AG08396 (cell line): ENCODE results near the gene IDE.
"Not testable (repeated sequence)": the region's sequence is repeated elsewhere in the genome, so short reads cannot be mapped to it uniquely, and the experiment has no call there.

Experiments used
- DNase-seq: peaks from one replicate; pipeline ENCODE4 v3.0.0; 2012; ENCODE audit warnings: low spot score, mixed read lengths

The IDE gene

DNA sequence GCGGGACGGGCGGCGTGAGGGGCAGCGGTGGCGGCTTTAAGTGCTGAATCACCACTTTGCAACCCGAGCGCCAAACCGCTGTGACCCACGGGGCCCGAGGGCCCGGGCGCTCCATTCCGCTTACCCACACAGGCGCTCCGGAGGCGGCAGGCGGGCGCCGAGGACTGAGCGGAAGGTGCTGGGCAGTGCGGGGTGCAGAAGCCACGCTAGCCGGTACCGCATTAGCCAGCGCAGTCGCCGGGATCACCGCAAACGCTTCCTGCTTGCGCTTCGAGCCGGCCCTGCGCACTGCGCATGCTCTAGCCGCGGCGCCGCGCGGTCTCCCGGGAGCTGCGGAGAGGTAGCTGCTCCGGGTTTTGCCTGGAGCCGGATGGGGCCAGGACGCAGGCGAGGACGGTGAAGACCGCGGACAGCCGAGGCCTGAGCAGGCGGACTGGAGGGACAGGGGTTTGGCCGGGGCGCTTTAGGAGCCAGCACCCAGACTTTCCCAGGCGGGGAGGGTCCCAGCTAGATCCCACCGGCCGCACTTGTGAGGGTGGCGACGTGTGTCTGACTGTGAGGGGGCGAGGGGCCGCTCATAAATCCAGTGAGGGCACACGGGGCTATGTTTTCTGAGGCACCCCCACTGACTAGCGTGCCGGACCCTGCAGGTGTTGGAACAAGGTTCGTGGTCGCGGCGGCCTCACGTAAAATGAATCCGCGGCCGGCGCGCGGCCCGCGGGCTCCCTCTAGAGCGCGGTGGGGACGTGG lies at the start of gene IDE:
IDE (minus strand) TSS at position 296 of the 750 bp plus-strand sequence; CDS start at position 222, 74 bp downstream.
- peak; percentile 94 for DNase-seq

- DNase-seq = no peak
Measured at GRCh38 chr10:92619368-92619767, 45.5 kb upstream of the IDE start.

GRCh38 chr10:92615515-92615914 lies 41.6 kb upstream of the IDE start:
- DNase-seq = no peak

DNA sequence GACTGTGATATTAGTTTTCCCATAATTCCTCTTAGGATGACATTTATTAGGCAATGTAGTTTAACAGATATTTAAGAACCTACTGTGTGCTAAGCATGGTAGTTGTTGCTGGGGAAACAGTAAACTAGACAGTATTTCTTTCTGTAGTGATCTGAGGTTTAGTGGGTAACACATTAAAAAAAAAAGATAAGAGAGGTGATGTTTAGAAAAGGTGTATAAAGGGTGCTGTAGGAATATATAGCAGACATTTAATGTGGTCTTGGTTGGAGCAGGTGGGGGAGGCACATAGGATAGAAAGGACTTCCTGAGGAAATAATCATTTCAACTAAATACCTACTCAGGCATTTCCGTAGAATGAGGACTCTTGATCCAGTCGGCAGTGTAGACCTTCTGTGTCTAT lies 30.9 kb upstream of the IDE start:
- no peak for DNase-seq

DNA sequence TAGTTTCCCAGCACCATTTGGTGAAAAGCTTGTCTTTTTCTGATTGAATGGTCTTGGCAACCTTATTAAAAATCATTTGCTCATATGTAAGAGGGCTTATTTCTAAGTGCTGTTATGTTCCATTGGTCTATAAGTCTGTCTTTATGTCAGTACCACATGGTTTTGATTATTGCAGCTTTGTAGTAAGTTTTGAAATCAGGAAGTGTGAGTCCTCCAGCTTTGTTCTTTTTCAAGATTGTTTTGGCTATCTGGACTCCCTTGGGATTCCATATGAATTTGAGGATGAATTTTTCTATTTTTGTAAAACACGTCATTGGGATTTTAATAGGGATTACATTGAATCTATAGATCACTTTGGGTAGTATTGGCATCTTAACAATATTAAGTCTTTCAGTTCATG lies 24.4 kb upstream of the IDE start:
- no peak for DNase-seq

GRCh38 chr10:92595505-92595904 lies 21.6 kb upstream of the IDE start:
- no peak for DNase-seq

GRCh38 chr10:92593619-92594588 lies 20.0 kb upstream of the IDE start:
- DNase-seq = no peak

- peak; percentile 96 for DNase-seq
Measured at GRCh38 chr10:92592761-92593618, 19.1 kb upstream of the IDE start, which contains the start of gene KIF11. Gene KIF11, plus strand, starts transcription at chr10:92593130. Its CDS starts 246 bp downstream, at chr10:92593376.

- DNase-seq = peak; percentile 81
Measured at GRCh38 chr10:92591550-92592022, 17.7 kb upstream of the IDE start.

DNA sequence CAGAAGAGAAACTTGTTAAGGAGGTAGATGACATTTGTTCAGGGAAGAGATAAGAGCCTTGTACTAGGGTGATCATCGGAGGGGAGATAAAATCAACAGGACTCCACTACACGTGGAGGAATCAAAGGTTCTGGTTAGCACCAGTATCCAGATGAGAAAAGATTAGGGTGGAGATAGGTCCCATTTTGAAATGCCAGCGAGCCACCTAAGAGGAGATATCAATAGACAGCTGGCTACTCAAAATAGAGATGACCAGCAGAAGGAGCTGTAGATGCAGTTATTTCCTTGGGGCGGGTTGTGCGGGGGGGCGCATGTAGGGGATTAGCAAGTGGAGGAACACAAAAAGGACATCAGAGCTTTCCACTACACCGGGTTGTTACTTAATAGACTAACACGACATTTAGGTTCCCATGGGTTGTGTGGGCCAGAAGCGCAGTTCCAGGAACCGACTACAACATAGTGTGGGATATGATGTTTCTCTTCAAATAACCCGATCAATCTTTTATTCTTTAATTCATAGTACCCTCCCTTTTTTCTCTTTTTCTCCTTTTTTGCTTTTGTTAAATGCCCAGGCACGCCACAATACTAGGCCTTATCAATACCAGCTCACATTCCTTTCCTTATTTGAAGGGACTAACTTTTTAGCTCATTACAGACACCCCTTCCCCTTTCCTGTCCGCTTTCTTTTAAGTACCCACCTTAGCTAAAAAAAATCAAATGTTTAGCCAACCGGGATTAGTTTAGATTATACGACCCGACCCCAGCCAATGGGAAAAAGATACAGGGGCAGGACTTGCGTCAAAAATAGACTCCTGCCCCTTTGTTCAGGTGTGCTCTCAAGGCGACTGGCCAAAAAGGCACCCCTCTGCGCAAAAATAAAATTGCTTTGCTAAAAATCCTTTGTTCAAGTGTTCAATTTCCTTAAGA lies 17.0 kb upstream of the IDE start:
- peak; percentile 36 for DNase-seq

DNA sequence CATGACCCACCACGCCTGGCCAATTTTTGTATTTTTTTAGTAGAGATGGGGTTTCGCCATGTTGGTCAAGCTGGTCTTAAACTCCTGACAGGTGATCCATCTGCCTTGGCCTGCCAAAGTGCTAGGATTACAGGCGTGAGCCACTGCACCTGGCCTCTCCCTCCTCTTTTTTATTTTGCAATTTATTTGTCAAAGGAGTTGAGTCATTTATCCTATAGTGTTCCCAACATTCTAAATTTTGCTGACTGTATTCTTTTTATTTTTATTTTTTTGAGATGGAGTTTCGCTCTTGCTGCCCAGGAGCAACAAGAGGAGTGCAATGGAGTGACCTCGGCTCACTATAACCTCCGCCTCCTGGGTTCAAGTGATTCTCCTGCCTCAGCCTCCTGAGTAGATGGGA lies 8.5 kb upstream of the IDE start:
- not testable (repeated sequence) for DNase-seq

- DNase-seq = no peak
Measured at GRCh38 chr10:92575961-92576360, 2.1 kb upstream of the IDE start.

GRCh38 chr10:92574548-92575261 lies 812 bp upstream of the IDE start:
- DNase-seq = peak; percentile 52

- DNase-seq = peak; percentile 59
Measured at GRCh38 chr10:92573091-92573797, 649 bp downstream of the IDE start.

DNA sequence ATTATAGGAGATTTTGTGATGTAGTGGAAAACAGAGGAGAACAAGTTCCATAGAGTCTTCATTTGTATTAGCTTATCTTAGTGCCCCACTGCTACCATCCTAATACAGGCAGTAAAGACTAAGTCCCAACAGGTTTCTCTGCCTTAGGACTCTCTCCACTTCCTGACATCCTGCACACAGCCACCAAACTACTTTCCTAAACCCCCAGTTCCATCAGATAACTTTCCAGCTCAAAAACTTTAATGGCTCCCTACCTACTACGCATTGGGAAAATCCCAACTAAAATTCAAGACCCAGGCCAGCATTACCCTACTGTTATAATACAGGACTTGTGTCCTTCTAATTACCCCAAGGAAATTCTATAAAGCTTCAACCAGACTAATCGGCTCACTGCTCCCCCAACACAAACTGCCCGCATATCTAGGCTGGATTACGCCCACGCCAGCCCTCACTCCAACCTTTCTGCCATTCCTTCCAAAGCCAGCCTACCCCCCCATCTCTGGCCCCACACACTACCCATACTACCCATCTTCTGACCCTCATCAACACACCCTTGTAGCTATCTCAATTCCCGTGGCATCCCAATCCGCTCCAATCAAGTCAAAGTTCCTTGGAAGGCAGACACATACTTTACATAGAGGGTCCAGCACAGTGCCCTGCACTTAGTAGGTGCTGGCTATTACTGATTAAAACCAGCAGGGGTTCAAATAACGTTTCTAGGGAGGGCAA lies 1.4 kb downstream of the IDE start:
- DNase-seq = no peak

DNA sequence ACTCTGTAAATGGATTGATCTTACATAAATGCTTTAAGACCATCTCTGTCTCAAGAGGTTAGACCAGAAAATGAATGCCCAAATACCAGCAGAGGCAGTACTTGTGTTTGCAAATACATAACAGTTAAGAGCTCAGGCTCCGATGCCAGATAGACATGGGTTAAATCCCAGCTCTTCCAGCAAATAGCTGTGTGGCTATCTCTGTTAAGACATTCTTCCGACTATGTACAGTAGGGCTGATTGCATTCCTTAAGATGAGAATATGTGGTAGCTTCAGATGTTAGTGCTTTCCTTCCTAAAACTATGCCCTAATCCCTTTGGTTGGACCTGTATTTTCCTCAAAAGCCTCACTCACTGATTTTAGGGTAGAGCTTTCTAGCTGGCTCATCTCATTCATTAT lies 2.2 kb downstream of the IDE start:
- DNase-seq = peak; percentile 54

GRCh38 chr10:92569663-92570062 lies 4.2 kb downstream of the IDE start:
- DNase-seq = not testable (repeated sequence)

DNA sequence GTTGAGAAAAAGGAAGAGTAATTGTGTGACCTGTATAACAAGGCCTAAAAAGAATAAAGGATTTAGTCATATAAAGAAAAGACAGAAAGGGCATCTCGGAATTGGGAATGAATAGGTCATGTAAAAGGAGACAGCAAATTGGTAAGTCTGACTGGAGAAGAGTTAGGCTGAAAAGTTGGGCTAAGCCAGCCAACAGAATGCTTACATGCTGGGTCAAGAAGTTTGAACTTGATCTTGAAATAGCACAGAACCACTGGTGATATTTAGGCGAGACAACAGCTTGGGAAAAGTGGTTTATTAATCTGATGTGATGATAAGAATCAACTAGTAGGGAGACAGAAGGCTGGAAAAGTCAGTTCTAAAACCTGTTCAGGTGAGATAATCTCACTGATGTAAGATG lies 4.8 kb downstream of the IDE start:
- DNase-seq = no peak
